ENCODE results near the gene VSIG4. TPM values are rescaled to one million over a fixed set of nuclear protein-coding genes. Genes with fewer than 3 reads are reported as not detected.

Gene VSIG4
- total and polyA plus RNA-seq, 10 of the 15 experiments (the other 5 are each of a cell fraction or from before 2014, with no cell fraction given): 0.05 to 0.36 TPM; not detected in 8

GRCh38 chrX:66053414-66053813 lies 13.5 kb upstream of the VSIG4 start:
- FAIRE-seq (no peak), DNase-seq (ENCODE audit: low read depth, low spot score) (no peak), ATAC-seq (no peak)
- CTCF ChIA-PET: interaction anchor here (0.6 kb wide), 1 partner anchor 118 kb away, joined by 3 read pairs; no protein-coding TSS in a partner anchor
- POLR2A ChIA-PET: no interaction called here
- H3K79me2 ChIP-seq (ENCODE audit: control insufficient read depth, insufficient read depth, low read length): no peaks in the 10 kb centered on the region
- no peak overlapping the region for H3K4me3 ChIP-seq
- no peak overlapping the region for H3K27ac ChIP-seq (ENCODE audit: control insufficient read depth, insufficient read depth)
- H3K4me1 ChIP-seq (ENCODE audit: control insufficient read depth, insufficient read depth, low read length): peaks cover 3% of the 10 kb centered on the region; the same call in 1 of the 2 replicates
- in situ Hi-C loops (cut with MboI) (loop anchor here (10.0 kb wide), 1 partner anchor 61 kb away; no protein-coding TSS in a partner anchor), intact Hi-C loops (cut with micrococcal nuclease; ENCODE audit: unreplicated experiment) (no loop called here)
- H3K36me3 ChIP-seq (ENCODE audit: control insufficient read depth in 2 of 2, insufficient read depth in 2 of 2, low read length in 1 of 2): no peaks in the 10 kb centered on the region
- SMC1A ChIA-PET (ENCODE audit: uncharacterized antibody, unreplicated experiment): no interaction called here
- no peaks in the 10 kb centered on the region for H3K27me3 ChIP-seq (replicated peaks in 1 of 2; ENCODE audit: control insufficient read depth in 2 of 2, insufficient read depth in 2 of 2, low read length in 1 of 2)
- RAD21 ChIA-PET (ENCODE audit: unreplicated experiment): no interaction called here
- H3K9ac ChIP-seq (ENCODE audit: control insufficient read depth, insufficient read depth, low read length): no peak overlapping the region
- H3K4me2 ChIP-seq (ENCODE audit: control insufficient read depth, insufficient read depth): no peak overlapping the region
- WGBS (ENCODE audit: insufficient coverage, insufficient replicate concordance, low lambda C conversion rate, missing lambda C conversion rate): 50% methylated on average over 1 of the region's 1 CpG
- no peaks in the 10 kb centered on the region; the same call in 2 of the 3 replicates for H3K9me3 ChIP-seq (replicated peaks; ENCODE audit: control insufficient read depth, insufficient read depth, low read length)
- H4K20me1 ChIP-seq (ENCODE audit: control insufficient read depth, insufficient read depth): no peaks in the 10 kb centered on the region
- H2AFZ ChIP-seq (ENCODE audit: control insufficient read depth, low read depth, low read length): no peak overlapping the region
- no TSS peak for BruUV-seq (replicated peaks)
- TF ChIP-seq NFYB (IDR thresholded peaks at IDR 0.05; ENCODE audit: insufficient read depth, low read depth, low read length) (no peak), MYC (IDR thresholded peaks at IDR 0.05; ENCODE audit: insufficient read depth, insufficient read length, insufficient replicate concordance, low read length, severe bottlenecking) (no peak), BCLAF1 (IDR thresholded peaks at IDR 0.05) (no peak), KAT2A (conservative IDR thresholded peaks at IDR 0.05; ENCODE audit: control insufficient read depth, low read depth, low read length) (no peak), EGR1 (IDR thresholded peaks at IDR 0.05; ENCODE audit: borderline replicate concordance in 1 of 2, low read depth in 2 of 2, low read length in 2 of 2) (no peak), SKIL (IDR thresholded peaks at IDR 0.05; ENCODE audit: low read depth, poor library complexity, severe bottlenecking) (no peak), ZBTB4 (CRISPR knock-in tag; IDR thresholded peaks at IDR 0.05) (no peak), CREM (IDR thresholded peaks at IDR 0.05; ENCODE audit: low read depth) (no peak), BRCA1 (IDR thresholded peaks at IDR 0.05; ENCODE audit: low read depth, low read length) (no peak), TCF12 (IDR thresholded peaks at IDR 0.05; ENCODE audit: low read depth, low read length) (no peak), RUNX3 (IDR thresholded peaks at IDR 0.05; ENCODE audit: low read length) (no peak), NFYA (IDR thresholded peaks at IDR 0.05; ENCODE audit: borderline replicate concordance, low read depth, low read length) (no peak), SRF (IDR thresholded peaks at IDR 0.05; ENCODE audit: low read depth in 2 of 2, low read length in 2 of 2) (no peak), JUNB (IDR thresholded peaks at IDR 0.05) (no peak)

Measured in GM12878 (cell line).